Testis (tissue), 3 donors: ENCODE measurements around the gene DCDC2. TPM values are rescaled to one million over a fixed set of nuclear protein-coding genes. Genes with fewer than 3 reads are reported as not detected.

Experiments used
- DNase-seq: peaks from one replicate; pipeline ENCODE4 v3.0.0-alpha.2; 2019
- H3K27ac ChIP-seq, 2 donors: fragments of 200-600 bp; sonication (generic); one replicate each; pipeline ENCODE4 v1.5.1; 2019
- H3K27me3 ChIP-seq: fragments of 200-600 bp; sonication (generic); one replicate; pipeline ENCODE4 v1.5.1; 2019
- H3K36me3 ChIP-seq: fragments of 200-600 bp; sonication (generic); one replicate; pipeline ENCODE4 v1.5.1; 2017; ENCODE audit warnings: low read depth; ENCODE audit errors: missing control alignments
- H3K4me1 ChIP-seq: fragments of 200-600 bp; sonication (generic); one replicate; pipeline ENCODE4 v1.5.1; 2019
- H3K4me3 ChIP-seq, 2 donors: fragments of 200-600 bp; sonication (generic); one replicate each; pipeline ENCODE4 v1.5.1; 2017 to 2019
- H3K9me3 ChIP-seq: fragments of 200-600 bp; sonication (generic); one replicate; pipeline ENCODE4 v1.5.1; 2017
- POLR2A ChIP-seq: fragments of 450-650 bp; IDR thresholded peaks from one replicate; pipeline ENCODE4 v1.6.1; 2017; ENCODE audit warnings: antibody characterized with exemption, mild to moderate bottlenecking, moderate library complexity
- WGBS, 2 donors: methylation state at CpG; one replicate each; pipeline ENCODE4 v1.1.5; 2018; 5-methylcytosine and 5-hydroxymethylcytosine counted together
- intact Hi-C: fragments of 100-400 bp; cut with DNase I; formaldehyde crosslinking; loops from one replicate; pipeline ENCODE4 v1.15.1; 2023; ENCODE audit warnings: low total_unique reads
- polyA plus RNA-seq: library from polyadenylated mRNA; stranded (reverse); fragments of 350-450 nt; fragmentation: Illumina TruSeq; extraction: RNeasy Lipid Tissue Mini Kit (QIAGEN cat#74804); gene quantifications from one replicate; pipeline ENCODE4 v1.2.3, GENCODE V29; 2014; ENCODE audit warnings: low read depth, low replicate concordance; ENCODE audit not compliant: insufficient read depth
- total RNA-seq, 2 donors: library from RNA; depleted of rRNA; stranded (reverse); fragments of >200 nt; gene quantifications; one replicate each; pipeline ENCODE4 v1.2.3, GENCODE V29; 2016
- TF ChIP-seq, protein P1 (sequence below), 3 experiments: fragments of 450-650 bp in 2 of 3; fragments of 200-600 bp in 1 of 3; sonication (generic) in 1 of 3; IDR thresholded peaks; one replicate each; pipeline ENCODE4 v1.5.1; 2016 to 2019; ENCODE audit warnings: antibody characterized with exemption in 3 of 3, mild to moderate bottlenecking in 2 of 3, moderate library complexity in 1 of 3

The DCDC2 gene
- total and polyA plus RNA-seq, 3 donors from 2014 or later: 2.4 to 11.1 (median 3.0) TPM

DNA sequence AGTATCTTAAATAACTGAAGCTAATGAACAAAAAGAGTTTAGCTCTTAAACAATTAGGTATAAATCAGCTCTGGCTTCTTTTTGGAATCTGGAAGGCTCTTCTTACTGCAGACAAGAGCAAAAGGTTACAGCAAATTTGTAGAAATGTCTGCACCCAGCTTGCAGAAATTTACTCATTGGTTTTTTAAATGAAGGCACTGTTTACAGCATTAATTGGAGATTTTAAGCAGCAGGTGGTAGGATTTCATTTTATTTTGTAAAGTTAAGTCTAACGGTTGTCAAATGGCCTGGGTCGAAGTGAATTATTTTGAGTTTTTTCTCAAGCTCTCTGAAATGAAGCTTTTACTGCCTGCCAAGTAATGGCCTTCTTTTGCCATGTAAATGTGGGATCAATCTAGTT lies 129.7 kb downstream of the DCDC2 start:
- WGBS, 2 donors: 58 to 66% methylated on average over 2 of the region's 2 CpGs

DNA sequence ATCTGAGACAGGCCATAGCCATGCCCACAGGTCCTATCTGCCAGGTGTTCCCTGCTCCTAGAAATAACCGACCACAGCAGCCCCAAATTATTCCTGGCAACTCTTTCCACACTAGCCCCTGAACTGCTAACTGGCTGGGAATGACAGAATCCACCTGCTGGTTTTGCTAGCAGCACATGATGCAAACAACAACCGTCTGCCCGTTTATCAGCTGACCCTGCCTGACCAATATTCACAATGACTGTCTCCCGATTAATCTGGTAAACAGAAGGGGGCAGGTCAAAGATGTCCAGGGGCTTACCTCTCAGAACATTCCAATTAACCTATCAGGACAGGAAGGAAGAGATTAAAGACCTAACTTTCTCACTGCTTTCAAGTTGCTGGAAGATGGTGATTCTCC lies 130.3 kb downstream of the DCDC2 start:
- Histone ChIP-seq H3K27me3 (no peaks in the 10 kb centered on the region), H3K4me1 (no peaks in the 10 kb centered on the region), H3K36me3 (no peaks in the 10 kb centered on the region), H3K27ac (no peak overlapping the region), H3K4me3 (no peak overlapping the region), H3K9me3 (no peaks in the 10 kb centered on the region)
- WGBS, 2 donors: 36 to 50% methylated on average over 4 of the region's 4 CpGs
- TF ChIP-seq, protein P1, sequence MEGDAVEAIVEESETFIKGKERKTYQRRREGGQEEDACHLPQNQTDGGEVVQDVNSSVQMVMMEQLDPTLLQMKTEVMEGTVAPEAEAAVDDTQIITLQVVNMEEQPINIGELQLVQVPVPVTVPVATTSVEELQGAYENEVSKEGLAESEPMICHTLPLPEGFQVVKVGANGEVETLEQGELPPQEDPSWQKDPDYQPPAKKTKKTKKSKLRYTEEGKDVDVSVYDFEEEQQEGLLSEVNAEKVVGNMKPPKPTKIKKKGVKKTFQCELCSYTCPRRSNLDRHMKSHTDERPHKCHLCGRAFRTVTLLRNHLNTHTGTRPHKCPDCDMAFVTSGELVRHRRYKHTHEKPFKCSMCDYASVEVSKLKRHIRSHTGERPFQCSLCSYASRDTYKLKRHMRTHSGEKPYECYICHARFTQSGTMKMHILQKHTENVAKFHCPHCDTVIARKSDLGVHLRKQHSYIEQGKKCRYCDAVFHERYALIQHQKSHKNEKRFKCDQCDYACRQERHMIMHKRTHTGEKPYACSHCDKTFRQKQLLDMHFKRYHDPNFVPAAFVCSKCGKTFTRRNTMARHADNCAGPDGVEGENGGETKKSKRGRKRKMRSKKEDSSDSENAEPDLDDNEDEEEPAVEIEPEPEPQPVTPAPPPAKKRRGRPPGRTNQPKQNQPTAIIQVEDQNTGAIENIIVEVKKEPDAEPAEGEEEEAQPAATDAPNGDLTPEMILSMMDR (IDR thresholded peaks at IDR 0.05): no peak
- no peak for TF ChIP-seq POLR2A
- intact Hi-C loops: no loop called here
- DNase-seq: no peak

More for the DNA sequence above, 129.7 kb downstream of the DCDC2 start:
- intact Hi-C loops: no loop called here
- TF ChIP-seq, protein P1 (IDR thresholded peaks at IDR 0.05): no peak
- TF ChIP-seq POLR2A: no peak
- DNase-seq: no peak
- Histone ChIP-seq H3K36me3 (no peaks in the 10 kb centered on the region), H3K4me3 (no peak overlapping the region), H3K27me3 (no peaks in the 10 kb centered on the region), H3K4me1 (no peaks in the 10 kb centered on the region), H3K27ac (no peak overlapping the region), H3K9me3 (no peaks in the 10 kb centered on the region)

DNA sequence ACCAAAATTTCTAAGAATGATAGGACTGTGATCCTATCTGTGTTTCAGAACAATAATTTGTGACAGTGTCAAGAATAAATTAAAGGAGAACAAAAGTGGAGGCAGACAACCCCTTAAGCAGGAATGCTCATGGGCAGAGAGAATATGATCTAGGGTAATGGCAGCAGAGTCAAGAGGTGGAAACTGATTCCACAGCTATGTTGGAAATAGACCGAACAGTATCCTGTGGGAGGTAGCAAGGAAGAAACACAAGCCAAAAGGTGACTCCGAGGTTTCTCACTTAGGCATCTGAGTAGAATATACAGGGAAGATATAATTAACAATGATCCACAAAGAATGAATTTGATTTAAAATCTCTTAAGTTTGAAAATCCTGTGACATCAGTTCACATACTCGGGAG lies 131.3 kb downstream of the DCDC2 start:
- Histone ChIP-seq H3K36me3 (no peaks in the 10 kb centered on the region), H3K4me3 (no peak overlapping the region), H3K27ac (no peak overlapping the region), H3K27me3 (no peaks in the 10 kb centered on the region), H3K4me1 (no peaks in the 10 kb centered on the region), H3K9me3 (no peaks in the 10 kb centered on the region)
- TF ChIP-seq, protein P1 (IDR thresholded peaks at IDR 0.05): no peak
- no peak for TF ChIP-seq POLR2A
- no peak for DNase-seq
- whole genome bisulfite sequencing, 2 donors: 82 to 86% methylated on average over 3 of the region's 3 CpGs
- intact Hi-C loops: no loop called here

DNA sequence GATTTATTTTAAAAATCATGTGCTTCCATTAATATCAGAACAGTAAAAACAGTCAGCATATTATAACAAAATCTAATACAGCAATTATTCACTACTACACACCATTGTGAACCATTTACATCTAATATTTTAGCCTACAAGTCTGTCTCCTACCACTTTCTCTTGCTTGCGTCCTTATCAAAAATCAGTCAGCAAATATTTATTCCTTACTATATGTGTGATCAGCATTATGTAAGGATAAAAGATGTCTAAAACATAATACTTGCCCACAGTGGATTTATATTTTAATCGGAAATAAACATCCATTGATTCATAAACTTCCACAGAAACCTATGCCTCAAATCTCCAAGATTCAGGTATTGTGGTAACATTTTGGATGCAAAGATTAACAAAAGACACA lies 132.0 kb downstream of the DCDC2 start:
- DNase-seq: no peak
- no peaks in the 10 kb centered on the region for H3K4me1 ChIP-seq
- intact Hi-C loops: no loop called here
- H3K27me3 ChIP-seq: no peaks in the 10 kb centered on the region
- 94 to 99% methylated on average over 2 of the region's 2 CpGs for WGBS, 2 donors
- no peaks in the 10 kb centered on the region for H3K36me3 ChIP-seq
- H3K27ac ChIP-seq: no peak overlapping the region
- H3K9me3 ChIP-seq: no peaks in the 10 kb centered on the region
- TF ChIP-seq, protein P1 (IDR thresholded peaks at IDR 0.05): no peak
- TF ChIP-seq POLR2A: no peak
- H3K4me3 ChIP-seq: no peak overlapping the region

DNA sequence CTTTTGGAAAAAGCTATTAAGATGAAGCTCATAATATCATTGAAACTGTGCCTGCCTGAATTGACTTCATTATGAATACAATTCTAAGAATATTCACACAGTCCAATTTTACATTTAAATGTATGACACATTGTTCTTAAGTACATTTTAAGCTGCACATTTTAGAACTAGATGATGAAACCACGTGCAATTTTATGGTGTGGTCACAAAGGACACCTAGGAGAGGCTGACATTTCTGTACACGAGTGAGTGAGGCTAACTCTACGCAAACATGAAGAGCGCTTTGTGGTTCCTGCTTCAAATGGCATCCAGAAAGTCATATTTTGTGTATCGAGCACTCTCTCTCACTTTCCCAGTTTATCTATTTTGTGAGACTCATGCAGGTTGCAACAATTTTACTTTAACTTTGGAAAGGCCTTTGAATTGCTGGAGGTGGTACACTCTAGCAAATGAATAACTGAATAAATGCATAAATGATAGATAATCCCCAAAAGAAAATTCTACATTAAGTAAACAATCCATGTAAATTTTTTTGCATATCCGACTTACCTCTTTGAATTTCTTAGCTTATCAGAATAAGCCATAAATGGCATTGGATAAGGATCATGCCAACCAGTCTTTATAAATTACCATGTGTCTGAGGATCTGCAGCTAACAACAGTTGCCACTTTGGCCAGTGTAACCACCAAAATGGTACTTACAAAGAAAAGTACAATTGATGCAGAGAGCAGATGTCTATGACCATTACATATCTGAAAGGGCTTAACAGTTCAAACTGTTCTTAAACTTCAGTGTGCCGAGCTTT lies 134.5 kb downstream of the DCDC2 start:
- TF ChIP-seq, protein P1 (IDR thresholded peaks at IDR 0.05): no peak
- no peak for TF ChIP-seq POLR2A
- no peaks in the 10 kb centered on the region for H3K9me3 ChIP-seq
- H3K4me1 ChIP-seq: no peaks in the 10 kb centered on the region

More for the DNA sequence above, 134.5 kb downstream of the DCDC2 start:
- no peaks in the 10 kb centered on the region for H3K27me3 ChIP-seq
- intact Hi-C loops: no loop called here
- no peak overlapping the region for H3K4me3 ChIP-seq
- no peak overlapping the region for H3K27ac ChIP-seq
- WGBS, 2 donors: 70% methylated on average over 7 of the region's 7 CpGs
- H3K36me3 ChIP-seq: no peaks in the 10 kb centered on the region
- DNase-seq: no peak
